MM.1S (cell line): Measurements from ENCODE around the gene TRAF1.

ENCODE experiments used
- CTCF ChIP-seq: fragments of 300-600 bp; sonication (generic); IDR thresholded peaks from 2 replicates; pipeline ENCODE4 v1.5.1; 2016; ENCODE audit warnings: antibody characterized with exemption, low read length, mixed read lengths
- EZH2 ChIP-seq: fragments of 300-600 bp; sonication (generic); optimal IDR thresholded peaks from 2 replicates; pipeline ENCODE3; 2017; ENCODE audit warnings: low read depth, mild to moderate bottlenecking, antibody characterized with exemption, low read length, mixed read lengths

- TF ChIP-seq EZH2 (no peak), CTCF (no peak)
Observed at GRCh38 chr9:120857481-120857880, 69.1 kb downstream of the TRAF1 start.
